ENCODE measurements around the gene LIMS2.

DNA sequence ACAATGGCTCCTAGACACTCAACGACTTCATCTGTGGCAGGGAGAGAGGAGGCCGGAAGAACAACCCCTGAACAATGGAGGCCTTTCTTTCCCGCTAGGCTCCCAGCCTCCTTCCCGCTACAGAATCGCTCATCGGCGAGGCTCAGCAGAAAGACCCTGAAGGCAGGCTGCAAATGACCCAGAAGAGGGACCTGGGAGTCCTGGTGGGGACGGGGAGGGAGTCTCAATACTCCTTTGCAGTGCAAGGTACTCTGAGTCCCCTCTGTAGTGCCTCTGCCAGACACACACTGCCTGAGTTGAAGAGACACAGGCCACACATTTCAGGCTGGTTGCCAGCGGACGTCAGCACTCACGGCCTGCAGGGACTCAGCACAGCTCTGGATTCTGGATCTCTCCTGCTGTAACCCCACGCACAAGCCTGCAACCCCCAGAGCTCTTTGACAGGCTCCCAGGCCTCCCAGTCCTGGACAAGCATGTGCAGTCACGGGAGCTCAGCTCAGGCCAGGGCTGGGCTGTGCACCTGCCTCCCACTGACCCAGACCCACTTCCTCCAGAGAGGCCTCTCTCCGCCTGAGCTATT lies 23.3 kb downstream of the LIMS2 start:
- TF ChIP-seq, protein P1, sequence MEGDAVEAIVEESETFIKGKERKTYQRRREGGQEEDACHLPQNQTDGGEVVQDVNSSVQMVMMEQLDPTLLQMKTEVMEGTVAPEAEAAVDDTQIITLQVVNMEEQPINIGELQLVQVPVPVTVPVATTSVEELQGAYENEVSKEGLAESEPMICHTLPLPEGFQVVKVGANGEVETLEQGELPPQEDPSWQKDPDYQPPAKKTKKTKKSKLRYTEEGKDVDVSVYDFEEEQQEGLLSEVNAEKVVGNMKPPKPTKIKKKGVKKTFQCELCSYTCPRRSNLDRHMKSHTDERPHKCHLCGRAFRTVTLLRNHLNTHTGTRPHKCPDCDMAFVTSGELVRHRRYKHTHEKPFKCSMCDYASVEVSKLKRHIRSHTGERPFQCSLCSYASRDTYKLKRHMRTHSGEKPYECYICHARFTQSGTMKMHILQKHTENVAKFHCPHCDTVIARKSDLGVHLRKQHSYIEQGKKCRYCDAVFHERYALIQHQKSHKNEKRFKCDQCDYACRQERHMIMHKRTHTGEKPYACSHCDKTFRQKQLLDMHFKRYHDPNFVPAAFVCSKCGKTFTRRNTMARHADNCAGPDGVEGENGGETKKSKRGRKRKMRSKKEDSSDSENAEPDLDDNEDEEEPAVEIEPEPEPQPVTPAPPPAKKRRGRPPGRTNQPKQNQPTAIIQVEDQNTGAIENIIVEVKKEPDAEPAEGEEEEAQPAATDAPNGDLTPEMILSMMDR (conservative IDR thresholded peaks at IDR 0.05 in 1 of 2, IDR thresholded peaks at IDR 0.05 in 1 of 2; ENCODE audit: low read depth in 1 of 2, low read length in 2 of 2): no peak
- no peak for TF ChIP-seq EZH2 (IDR thresholded peaks at IDR 0.05; ENCODE audit: low read length, missing control alignments)

All from fibroblast of lung (primary cell).